Kidney capillary endothelial cell (primary cell): ENCODE measurements around the gene RBM39.
"Not testable (repeated sequence)": the region's sequence is repeated elsewhere in the genome, so short reads cannot be mapped to it uniquely, and the experiment has no call there.

Experiments used
- DNase-seq: peaks from one replicate; pipeline ENCODE4 v3.0.0-alpha.2; 2018; ENCODE audit warnings: low spot score

Gene RBM39

GRCh38 chr20:35726842-35727711 lies 15.0 kb downstream of the RBM39 start:
- DNase-seq = no peak

DNA sequence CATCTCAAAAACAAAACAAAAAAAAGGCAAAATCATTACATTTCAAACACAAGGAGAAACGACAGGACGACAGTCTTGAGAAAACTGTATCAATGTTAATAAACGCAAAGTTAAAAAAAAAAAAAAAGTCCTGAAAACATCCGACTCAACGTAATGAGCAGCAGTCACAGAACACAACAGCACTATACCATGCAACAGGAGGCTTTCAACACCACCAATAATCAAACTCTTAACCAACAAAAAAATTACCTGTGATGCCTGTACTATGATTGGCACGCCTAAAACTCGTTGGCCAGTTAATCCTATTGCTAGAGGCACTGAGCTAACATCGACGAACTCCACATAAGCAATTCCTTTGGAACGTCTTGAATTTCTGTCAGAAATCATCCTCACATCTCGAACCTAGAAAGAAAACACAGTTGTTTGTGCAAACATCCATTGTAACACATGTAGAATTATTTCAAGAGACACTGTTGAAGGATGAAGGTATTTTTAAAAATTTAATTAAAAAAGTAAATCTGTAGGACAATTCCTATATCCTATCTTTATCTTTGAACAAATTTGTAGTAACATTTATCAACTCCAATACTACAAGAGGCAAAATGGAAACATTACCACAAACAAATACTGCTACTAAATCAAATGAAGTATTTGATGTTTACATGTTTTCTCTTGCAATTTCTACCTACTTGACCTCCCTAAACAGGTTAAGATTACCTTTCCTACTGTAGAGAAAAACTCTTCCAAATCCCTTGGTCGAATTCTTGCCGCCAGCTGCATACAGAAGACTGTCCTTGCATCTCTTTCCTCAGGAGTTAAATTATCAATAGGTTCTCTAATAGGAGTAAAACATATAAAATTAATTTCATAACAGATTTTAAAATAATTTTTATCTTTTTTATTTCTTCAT lies 17.5 kb downstream of the RBM39 start:
- DNase-seq = no peak

GRCh38 chr20:35723652-35724320 lies 18.3 kb downstream of the RBM39 start:
- not testable (repeated sequence) for DNase-seq

- DNase-seq = not testable (repeated sequence)
These were observed 18.8 kb downstream of the RBM39 start for GRCh38 chr20:35723275-35723639.

DNA sequence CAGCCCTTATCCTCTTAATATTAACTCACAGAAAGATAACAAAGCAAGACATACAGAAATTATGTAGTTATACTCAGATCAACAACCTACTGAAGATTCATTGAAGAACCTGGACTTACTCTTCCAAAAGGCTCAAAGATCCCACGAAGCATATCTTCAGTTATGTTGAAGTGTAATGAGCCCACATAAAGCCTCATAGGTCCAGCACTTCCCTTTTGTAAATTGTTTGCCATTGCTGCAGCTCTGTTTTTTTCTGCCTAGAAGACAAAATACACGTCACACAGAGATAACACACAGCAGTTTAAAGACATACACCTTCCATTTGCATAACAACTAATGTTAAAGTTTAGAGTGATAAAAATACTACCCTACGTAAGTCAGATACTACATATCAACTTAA lies 20.4 kb downstream of the RBM39 start:
- DNase-seq = no peak

DNA sequence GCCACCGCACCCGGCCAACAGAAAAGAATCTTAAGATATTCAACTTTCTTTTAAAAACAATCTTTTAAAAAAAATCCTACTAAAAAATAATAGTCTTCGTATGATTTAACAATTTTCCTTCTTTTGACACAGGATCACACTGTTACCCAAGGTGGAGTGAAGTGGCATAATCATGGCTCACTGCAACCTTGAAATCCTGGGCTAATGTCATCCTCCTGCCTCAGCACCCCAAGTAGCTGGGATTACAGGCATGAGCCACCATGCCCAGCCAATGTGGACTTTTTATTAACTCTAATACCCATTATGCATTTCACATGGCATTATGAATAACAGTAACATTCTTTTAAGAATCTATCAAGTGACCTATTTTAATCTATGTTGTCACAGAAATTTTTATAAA lies 20.8 kb downstream of the RBM39 start:
- DNase-seq = no peak

DNA sequence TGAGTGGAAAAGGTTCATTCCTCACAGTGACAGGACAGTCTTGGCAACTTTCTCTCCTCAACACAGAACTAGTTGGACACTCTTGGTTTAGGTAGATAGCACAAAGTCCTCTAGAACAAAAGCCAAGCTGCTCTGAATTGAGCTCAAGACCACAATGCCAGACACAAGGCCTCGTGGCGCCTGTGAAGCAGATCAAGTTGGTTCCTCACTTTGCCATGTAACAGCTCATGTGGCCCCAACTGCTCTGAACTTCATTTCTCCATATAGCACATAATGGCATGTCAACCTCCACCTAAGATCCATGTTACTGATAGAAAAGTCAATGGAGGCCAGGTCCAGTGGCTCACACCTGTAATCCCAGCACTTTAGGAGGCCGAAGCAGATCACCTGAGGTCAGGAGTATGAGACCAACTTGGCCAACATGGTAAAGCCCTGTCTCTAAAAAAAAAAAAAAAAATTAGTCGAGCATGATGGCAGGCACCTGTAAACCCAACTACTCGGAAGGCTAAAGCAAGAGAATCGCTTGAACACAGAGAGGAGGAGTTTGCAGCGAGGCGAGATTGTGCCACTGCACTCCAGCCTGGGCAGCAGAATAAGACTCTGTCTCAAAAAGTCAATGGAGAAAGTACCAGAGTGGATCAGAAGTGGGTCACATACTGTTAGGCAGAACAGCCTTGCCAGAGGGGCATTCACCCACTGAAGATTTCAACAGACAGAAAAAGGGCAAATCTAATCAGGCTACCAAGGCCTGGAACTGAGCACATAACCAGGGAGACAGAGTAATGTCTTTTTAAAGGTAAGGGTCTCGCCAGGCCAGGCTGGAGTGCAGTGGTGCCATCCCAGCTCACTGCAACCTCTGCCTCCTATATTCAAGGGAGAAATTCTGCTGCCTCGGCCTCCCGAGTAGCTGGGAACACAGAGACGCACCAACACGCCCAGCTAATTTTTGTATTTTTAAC lies 21.6 kb downstream of the RBM39 start:
- no peak for DNase-seq

- no peak for DNase-seq
These were observed 22.3 kb downstream of the RBM39 start for GRCh38 chr20:35719717-35720116.

GRCh38 chr20:35718972-35719635 lies 23.0 kb downstream of the RBM39 start:
- DNase-seq = no peak

- not testable (repeated sequence) for DNase-seq
These were observed 23.7 kb downstream of the RBM39 start for GRCh38 chr20:35718321-35718720.

DNA sequence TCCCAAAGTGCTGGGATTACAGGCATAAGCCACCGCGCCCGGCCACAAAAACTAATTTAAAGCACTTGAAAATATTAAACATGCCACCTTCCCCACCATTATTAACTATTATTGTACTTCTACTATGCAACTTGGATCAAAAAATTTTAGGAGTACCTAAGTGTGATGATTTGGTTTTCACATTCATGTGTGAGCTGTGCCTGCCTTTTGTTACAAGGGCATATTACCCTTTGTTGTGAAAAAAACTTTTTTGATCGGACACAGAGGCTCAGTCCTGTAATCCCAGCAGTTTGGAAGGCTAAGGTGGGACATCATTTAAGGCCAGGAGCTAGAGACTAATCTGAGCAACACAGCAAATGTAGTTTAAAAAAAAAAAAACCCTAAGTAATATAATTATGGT lies 25.7 kb downstream of the RBM39 start:
- no peak for DNase-seq

- no peak for DNase-seq
These were observed 26.4 kb downstream of the RBM39 start for GRCh38 chr20:35715652-35716051.

GRCh38 chr20:35714127-35714526 lies 27.9 kb downstream of the RBM39 start:
- no peak for DNase-seq

- not testable (repeated sequence) for DNase-seq
These were observed 28.9 kb downstream of the RBM39 start for GRCh38 chr20:35713120-35713519.

GRCh38 chr20:35711588-35712209 lies 30.4 kb downstream of the RBM39 start:
- DNase-seq = no peak

DNA sequence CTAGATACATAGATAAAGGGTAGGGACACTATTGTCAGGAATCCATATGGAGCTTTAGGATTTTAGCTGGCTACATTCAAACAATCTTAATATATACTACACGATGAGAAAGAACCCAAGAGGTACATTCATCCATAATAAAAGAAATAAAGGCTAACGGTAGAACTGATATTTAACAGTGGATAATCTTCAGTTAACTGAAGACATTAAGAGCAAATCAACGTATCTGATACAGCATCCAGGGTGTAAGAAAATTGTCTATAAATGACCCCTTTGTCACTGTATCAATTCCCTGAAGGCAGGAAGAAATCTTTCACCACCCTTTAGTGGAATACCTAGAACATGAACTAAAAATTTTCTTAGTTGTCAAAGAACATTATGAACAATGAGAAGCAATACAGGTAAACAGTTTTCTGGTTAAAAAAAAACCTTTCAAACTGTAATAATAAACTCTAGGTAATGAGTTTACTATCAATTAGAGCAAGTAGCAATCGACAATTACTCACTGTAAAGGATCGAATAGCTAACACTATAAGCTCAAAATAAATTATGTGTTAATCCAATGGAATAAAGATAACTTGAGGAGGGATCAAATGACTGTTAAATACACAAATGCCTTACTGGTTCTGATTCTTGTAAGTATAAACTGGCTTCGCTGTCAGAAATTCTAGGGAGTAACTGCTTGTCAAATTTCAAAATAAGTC lies 31.0 kb downstream of the RBM39 start:
- no peak for DNase-seq

GRCh38 chr20:35710039-35710438 lies 32.0 kb downstream of the RBM39 start:
- DNase-seq = no peak

GRCh38 chr20:35709259-35709658 lies 32.8 kb downstream of the RBM39 start:
- DNase-seq = no peak

GRCh38 chr20:35708502-35708901 lies 33.6 kb downstream of the RBM39 start:
- no peak for DNase-seq
